Omental fat pad (tissue), 4 donors: ENCODE results near the gene TIMM44. TPM values are rescaled to one million over a fixed set of nuclear protein-coding genes. Genes with fewer than 3 reads are reported as not detected.

Source experiments
- ATAC-seq: fragments of 150-250 bp; one replicate; pipeline ENCODE4 v1.9.1; 2016; ENCODE audit warnings: mild to moderate bottlenecking, moderate library complexity; ENCODE audit not compliant: low FRiP score
- DNase-seq: peaks from one replicate; pipeline ENCODE4 v3.0.0-alpha.2; 2019; ENCODE audit warnings: low spot score
- CTCF ChIP-seq, 3 donors: fragments of 450-650 bp; IDR thresholded peaks; one replicate each; pipeline ENCODE4 v1.5.1; 2016 to 2017; ENCODE audit warnings: antibody characterized with exemption in 3 of 3, mild to moderate bottlenecking in 3 of 3, moderate library complexity in 2 of 3
- total RNA-seq, 4 donors: library from RNA; depleted of rRNA; stranded (reverse); fragments of >200 nt; gene quantifications; one replicate each; pipeline ENCODE4 v1.1.0, GENCODE V29; 2016

TIMM44 gene
- total RNA-seq, 4 donors from 2014 or later = 44.3 to 53.3 (median 47.6) TPM

- TF ChIP-seq CTCF (IDR thresholded peaks at IDR 0.05) = no peak
- DNase-seq (no peak), ATAC-seq (no peak)
Measured at GRCh38 chr19:7977021-7977722, 33.7 kb upstream of the TIMM44 start.

GRCh38 chr19:7976461-7976860 lies 33.0 kb upstream of the TIMM44 start:
- ATAC-seq = no peak
- DNase-seq = no peak
- TF ChIP-seq CTCF (IDR thresholded peaks at IDR 0.05) = no peak

GRCh38 chr19:7975037-7975436 lies 31.6 kb upstream of the TIMM44 start:
- DNase-seq (no peak), ATAC-seq (no peak)
- no peak for TF ChIP-seq CTCF (IDR thresholded peaks at IDR 0.05)

GRCh38 chr19:7973883-7974282 lies 30.4 kb upstream of the TIMM44 start:
- no peak for TF ChIP-seq CTCF (IDR thresholded peaks at IDR 0.05)
- ATAC-seq = no peak
- no peak for DNase-seq

- ATAC-seq (no peak), DNase-seq (no peak)
- no peak for TF ChIP-seq CTCF (IDR thresholded peaks at IDR 0.05)
Measured at GRCh38 chr19:7971553-7972520, 28.4 kb upstream of the TIMM44 start.

- peak in 1 of 3 donors; percentile 42 for TF ChIP-seq CTCF (IDR thresholded peaks at IDR 0.05)
- DNase-seq = no peak
- no peak for ATAC-seq
Measured at GRCh38 chr19:7970716-7971448, 27.4 kb upstream of the TIMM44 start.
